HepG2 (cell line): ENCODE data around the gene MGAT2. TPM values are rescaled to one million over a fixed set of nuclear protein-coding genes. Genes with fewer than 3 reads are reported as not detected.

ENCODE experiments used
- ARID2 ChIP-seq: sonication (generic); formaldehyde crosslinking; IDR thresholded peaks from 2 replicates; pipeline ENCODE4 v1.8.1; 2022; ENCODE audit warnings: mild to moderate bottlenecking, missing genetic modification reagents, borderline replicate concordance
- CCDC6 ChIP-seq: sonication (generic); formaldehyde crosslinking; IDR thresholded peaks from 2 replicates; pipeline ENCODE4 v1.8.1; 2022; ENCODE audit warnings: mild to moderate bottlenecking, missing genetic modification reagents, moderate library complexity
- MEIS1 ChIP-seq: sonication (generic); formaldehyde crosslinking; IDR thresholded peaks from 2 replicates; pipeline ENCODE4 v1.9.0; 2021; ENCODE audit warnings: mild to moderate bottlenecking, missing genetic modification reagents, moderate library complexity, borderline replicate concordance
- ZFP36 ChIP-seq: fragments of 150-350 bp; IDR thresholded peaks from 2 replicates; pipeline ENCODE4 v1.6.1; 2018; ENCODE audit warnings: borderline replicate concordance, low read length, low read depth; ENCODE audit not compliant: partially characterized antibody
- ZNF329 ChIP-seq: sonication (generic); formaldehyde crosslinking; IDR thresholded peaks from 2 replicates; pipeline ENCODE4 v1.9.0; 2021; ENCODE audit warnings: low read depth, mild to moderate bottlenecking, missing genetic modification reagents
- polyA plus RNA-seq, 8 experiments: library from polyadenylated mRNA; depleted of rRNA in 3 of 8; stranded (reverse) in 7 of 8; unstranded in 1 of 8; fragments of >200 nt; fragmentation: Illumina TruSeq in 4 of 8; extraction: Trizol in 4 of 8; gene quantifications; 2 replicates each; pipeline versions ENCODE4 v1.2.1 to v1.2.3, GENCODE V29; 2011 to 2016; ENCODE audit warnings: low read depth in 4 of 8, missing spikeins in 1 of 8, mixed read lengths in 1 of 8; ENCODE audit not compliant: insufficient read depth in 1 of 8
- total RNA-seq, 5 experiments: library from RNA; depleted of rRNA; stranded (reverse); fragments of >200 nt; fragmentation: Illumina TruSeq; extraction: Trizol; gene quantifications; 2 replicates each; pipeline ENCODE4 v1.2.3, GENCODE V29; 2016; ENCODE audit warnings: low read depth in 1 of 5
- TF ChIP-seq, protein P1 (sequence below): sonication (generic); formaldehyde crosslinking; IDR thresholded peaks from one replicate; pipeline ENCODE4 v1.5.1; 2020; ENCODE audit warnings: mild to moderate bottlenecking, missing genetic modification reagents; ENCODE audit errors: not compliant biosample characterization
- TF ChIP-seq, protein P2 (sequence below), 2 experiments: fragments of 450-650 bp in 1 of 2; sonication (generic) in 1 of 2; formaldehyde crosslinking; IDR thresholded peaks; 2 replicates each; pipeline versions ENCODE4 v1.5.0 to v1.8.0; 2020 to 2022; ENCODE audit warnings: mild to moderate bottlenecking in 1 of 2, missing genetic modification reagents in 1 of 2
- TF ChIP-seq, protein P3 (sequence below): sonication (generic); formaldehyde crosslinking; conservative IDR thresholded peaks from 2 replicates; pipeline ENCODE4 v1.4.0; 2020; ENCODE audit warnings: mild to moderate bottlenecking, missing genetic modification reagents, moderate library complexity
- TF ChIP-seq, protein P4 (sequence below): sonication (generic); formaldehyde crosslinking; IDR thresholded peaks from 2 replicates; pipeline ENCODE4 v1.5.0; 2020; ENCODE audit warnings: missing genetic modification reagents
- TF ChIP-seq, protein P5 (sequence below): sonication (generic); formaldehyde crosslinking; IDR thresholded peaks from 2 replicates; pipeline ENCODE4 v1.4.0; 2020; ENCODE audit warnings: mild to moderate bottlenecking, low read depth, missing genetic modification reagents

Gene MGAT2
- total and polyA plus RNA-seq, 2 of the 13 experiments (the other 11 are each of a cell fraction or from before 2014, with no cell fraction given): 12.9 to 51.9 TPM

DNA sequence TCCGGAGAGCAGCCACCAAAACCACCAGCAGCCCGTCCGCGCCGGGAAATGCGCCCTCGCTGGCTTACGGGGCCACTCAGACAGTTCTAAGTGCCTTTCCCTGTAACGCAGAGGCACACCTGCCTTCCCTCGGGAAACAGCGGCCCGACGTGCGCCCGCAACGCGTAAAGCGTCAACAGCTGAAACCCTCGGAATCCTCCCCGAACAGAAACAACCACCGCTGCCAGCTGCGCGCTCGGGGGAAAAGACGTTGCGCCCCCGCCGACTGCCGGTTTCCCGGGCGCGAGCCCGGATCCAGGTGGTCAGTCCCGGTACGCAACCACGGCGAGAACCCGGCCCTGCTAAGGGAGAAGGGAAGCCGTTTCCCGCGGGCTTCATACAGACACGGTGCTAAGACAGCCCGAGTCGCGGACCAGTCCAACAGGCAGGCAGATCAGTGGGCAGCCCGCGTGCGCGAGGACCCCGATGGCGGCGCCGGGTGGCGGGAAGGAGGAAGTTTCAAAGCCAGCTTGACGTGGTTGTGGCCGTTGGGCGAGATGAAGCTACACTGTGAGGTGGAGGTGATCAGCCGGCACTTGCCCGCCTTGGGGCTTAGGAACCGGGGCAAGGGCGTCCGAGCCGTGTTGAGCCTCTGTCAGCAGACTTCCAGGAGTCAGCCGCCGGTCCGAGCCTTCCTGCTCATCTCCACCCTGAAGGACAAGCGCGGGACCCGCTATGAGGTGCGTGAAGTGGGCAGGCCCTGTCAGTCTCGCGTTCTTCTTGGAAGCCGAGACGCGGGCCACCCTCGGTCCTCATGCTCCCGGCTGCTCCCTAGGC is 21.9 kb upstream of the MGAT2 start, which contains the start of gene LRR1 (continued):
- TF ChIP-seq, protein P1, sequence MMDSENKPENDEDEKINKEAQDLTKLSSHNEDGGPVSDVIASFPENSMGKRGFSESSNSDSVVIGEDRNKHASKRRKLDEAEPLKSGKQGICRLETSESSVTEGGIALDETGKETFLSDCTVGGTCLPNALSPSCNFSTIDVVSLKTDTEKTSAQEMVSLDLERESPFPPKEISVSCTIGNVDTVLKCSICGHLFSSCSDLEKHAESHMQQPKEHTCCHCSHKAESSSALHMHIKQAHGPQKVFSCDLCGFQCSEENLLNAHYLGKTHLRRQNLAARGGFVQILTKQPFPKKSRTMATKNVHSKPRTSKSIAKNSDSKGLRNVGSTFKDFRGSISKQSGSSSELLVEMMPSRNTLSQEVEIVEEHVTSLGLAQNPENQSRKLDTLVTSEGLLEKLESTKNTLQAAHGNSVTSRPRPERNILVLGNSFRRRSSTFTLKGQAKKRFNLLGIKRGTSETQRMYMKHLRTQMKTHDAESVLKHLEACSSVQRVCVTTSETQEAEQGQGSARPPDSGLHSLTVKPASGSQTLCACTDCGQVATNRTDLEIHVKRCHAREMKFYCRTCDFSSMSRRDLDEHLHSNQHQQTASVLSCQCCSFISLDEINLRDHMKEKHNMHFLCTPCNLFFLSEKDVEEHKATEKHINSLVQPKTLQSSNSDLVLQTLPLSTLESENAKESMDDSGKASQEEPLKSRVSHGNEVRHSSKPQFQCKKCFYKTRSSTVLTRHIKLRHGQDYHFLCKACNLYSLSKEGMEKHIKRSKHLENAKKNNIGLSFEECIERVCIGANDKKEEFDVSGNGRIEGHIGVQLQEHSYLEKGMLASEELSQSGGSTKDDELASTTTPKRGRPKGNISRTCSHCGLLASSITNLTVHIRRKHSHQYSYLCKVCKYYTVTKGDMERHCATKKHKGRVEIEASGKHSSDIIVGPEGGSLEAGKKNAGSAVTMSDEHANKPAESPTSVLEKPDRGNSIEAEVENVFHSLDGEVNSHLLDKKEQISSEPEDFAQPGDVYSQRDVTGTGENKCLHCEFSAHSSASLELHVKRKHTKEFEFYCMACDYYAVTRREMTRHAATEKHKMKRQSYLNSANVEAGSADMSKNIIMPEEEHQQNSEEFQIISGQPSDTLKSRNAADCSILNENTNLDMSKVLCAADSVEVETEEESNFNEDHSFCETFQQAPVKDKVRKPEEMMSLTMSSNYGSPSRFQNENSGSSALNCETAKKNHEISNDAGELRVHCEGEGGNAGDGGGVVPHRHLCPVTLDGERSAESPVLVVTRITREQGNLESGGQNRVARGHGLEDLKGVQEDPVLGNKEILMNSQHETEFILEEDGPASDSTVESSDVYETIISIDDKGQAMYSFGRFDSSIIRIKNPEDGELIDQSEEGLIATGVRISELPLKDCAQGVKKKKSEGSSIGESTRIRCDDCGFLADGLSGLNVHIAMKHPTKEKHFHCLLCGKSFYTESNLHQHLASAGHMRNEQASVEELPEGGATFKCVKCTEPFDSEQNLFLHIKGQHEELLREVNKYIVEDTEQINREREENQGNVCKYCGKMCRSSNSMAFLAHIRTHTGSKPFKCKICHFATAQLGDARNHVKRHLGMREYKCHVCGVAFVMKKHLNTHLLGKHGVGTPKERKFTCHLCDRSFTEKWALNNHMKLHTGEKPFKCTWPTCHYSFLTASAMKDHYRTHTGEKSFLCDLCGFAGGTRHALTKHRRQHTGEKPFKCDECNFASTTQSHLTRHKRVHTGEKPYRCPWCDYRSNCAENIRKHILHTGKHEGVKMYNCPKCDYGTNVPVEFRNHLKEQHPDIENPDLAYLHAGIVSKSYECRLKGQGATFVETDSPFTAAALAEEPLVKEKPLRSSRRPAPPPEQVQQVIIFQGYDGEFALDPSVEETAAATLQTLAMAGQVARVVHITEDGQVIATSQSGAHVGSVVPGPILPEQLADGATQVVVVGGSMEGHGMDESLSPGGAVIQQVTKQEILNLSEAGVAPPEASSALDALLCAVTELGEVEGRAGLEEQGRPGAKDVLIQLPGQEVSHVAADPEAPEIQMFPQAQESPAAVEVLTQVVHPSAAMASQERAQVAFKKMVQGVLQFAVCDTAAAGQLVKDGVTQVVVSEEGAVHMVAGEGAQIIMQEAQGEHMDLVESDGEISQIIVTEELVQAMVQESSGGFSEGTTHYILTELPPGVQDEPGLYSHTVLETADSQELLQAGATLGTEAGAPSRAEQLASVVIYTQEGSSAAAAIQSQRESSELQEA: peak; percentile 96
- TF ChIP-seq CCDC6 (peak; percentile 80; the same call in 1 of the 2 replicates), ZNF329 (0 out of 2 replicates have a peak, but pooled peaks have one; percentile 58), ZFP36 (no peak), MEIS1 (CRISPR knock-in tag) (peak; percentile 88), ARID2 (CRISPR knock-in tag) (peak; percentile 87; the same call in 1 of the 2 replicates)
- TF ChIP-seq, protein P2, sequence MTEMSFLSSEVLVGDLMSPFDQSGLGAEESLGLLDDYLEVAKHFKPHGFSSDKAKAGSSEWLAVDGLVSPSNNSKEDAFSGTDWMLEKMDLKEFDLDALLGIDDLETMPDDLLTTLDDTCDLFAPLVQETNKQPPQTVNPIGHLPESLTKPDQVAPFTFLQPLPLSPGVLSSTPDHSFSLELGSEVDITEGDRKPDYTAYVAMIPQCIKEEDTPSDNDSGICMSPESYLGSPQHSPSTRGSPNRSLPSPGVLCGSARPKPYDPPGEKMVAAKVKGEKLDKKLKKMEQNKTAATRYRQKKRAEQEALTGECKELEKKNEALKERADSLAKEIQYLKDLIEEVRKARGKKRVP (CRISPR knock-in tag; IDR thresholded peaks at IDR 0.05): peak in 1 of 2 experiments; percentile 59; a peak in 1 of 4 replicates
- TF ChIP-seq, protein P3, sequence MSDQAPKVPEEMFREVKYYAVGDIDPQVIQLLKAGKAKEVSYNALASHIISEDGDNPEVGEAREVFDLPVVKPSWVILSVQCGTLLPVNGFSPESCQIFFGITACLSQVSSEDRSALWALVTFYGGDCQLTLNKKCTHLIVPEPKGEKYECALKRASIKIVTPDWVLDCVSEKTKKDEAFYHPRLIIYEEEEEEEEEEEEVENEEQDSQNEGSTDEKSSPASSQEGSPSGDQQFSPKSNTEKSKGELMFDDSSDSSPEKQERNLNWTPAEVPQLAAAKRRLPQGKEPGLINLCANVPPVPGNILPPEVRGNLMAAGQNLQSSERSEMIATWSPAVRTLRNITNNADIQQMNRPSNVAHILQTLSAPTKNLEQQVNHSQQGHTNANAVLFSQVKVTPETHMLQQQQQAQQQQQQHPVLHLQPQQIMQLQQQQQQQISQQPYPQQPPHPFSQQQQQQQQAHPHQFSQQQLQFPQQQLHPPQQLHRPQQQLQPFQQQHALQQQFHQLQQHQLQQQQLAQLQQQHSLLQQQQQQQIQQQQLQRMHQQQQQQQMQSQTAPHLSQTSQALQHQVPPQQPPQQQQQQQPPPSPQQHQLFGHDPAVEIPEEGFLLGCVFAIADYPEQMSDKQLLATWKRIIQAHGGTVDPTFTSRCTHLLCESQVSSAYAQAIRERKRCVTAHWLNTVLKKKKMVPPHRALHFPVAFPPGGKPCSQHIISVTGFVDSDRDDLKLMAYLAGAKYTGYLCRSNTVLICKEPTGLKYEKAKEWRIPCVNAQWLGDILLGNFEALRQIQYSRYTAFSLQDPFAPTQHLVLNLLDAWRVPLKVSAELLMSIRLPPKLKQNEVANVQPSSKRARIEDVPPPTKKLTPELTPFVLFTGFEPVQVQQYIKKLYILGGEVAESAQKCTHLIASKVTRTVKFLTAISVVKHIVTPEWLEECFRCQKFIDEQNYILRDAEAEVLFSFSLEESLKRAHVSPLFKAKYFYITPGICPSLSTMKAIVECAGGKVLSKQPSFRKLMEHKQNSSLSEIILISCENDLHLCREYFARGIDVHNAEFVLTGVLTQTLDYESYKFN (CRISPR knock-in tag): peak; percentile 35
- TF ChIP-seq, protein P4, sequence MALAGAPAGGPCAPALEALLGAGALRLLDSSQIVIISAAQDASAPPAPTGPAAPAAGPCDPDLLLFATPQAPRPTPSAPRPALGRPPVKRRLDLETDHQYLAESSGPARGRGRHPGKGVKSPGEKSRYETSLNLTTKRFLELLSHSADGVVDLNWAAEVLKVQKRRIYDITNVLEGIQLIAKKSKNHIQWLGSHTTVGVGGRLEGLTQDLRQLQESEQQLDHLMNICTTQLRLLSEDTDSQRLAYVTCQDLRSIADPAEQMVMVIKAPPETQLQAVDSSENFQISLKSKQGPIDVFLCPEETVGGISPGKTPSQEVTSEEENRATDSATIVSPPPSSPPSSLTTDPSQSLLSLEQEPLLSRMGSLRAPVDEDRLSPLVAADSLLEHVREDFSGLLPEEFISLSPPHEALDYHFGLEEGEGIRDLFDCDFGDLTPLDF (CRISPR knock-in tag): peak; percentile 95
- TF ChIP-seq, protein P5, sequence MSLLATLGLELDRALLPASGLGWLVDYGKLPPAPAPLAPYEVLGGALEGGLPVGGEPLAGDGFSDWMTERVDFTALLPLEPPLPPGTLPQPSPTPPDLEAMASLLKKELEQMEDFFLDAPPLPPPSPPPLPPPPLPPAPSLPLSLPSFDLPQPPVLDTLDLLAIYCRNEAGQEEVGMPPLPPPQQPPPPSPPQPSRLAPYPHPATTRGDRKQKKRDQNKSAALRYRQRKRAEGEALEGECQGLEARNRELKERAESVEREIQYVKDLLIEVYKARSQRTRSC (CRISPR knock-in tag): no peak
